Measurements from ENCODE around the gene FCHSD2. TPM values are rescaled to one million over a fixed set of nuclear protein-coding genes. Genes with fewer than 3 reads are reported as not detected.

The FCHSD2 gene
- total RNA-seq, 1 donor from 2014 or later: 32.7 TPM

- intact Hi-C loops (cut with micrococcal nuclease): no loop called here
- no peak for ATAC-seq
- DNase-seq: no peak
Observed at GRCh38 chr11:73156686-73157085, 14.6 kb upstream of the FCHSD2 start.

DNA sequence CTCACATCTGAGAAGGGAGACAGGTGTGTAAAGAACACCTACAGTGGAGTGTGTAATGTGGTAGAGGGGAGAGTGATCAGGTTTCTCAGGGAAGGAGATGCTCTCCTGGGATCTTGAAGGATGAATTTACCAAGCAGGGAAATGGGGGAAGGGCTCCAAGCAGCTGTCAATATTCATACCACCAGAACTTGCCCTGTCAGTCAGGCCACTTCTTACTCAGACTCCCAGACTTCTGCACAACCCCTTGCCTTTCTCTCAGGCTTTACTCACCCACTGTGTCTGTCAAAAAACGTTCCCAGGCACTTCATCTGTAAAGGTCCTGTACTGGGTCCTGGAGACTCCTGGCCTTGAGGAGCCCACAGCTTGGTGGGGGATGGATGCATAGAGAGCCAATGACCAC is 14.0 kb upstream of the FCHSD2 start:
- no peak for ATAC-seq
- no peak for DNase-seq
- intact Hi-C loops (cut with micrococcal nuclease): no loop called here

GRCh38 chr11:73155102-73155501 is 13.0 kb upstream of the FCHSD2 start:
- no peak for DNase-seq
- intact Hi-C loops (cut with micrococcal nuclease): no loop called here
- no peak for ATAC-seq

DNA sequence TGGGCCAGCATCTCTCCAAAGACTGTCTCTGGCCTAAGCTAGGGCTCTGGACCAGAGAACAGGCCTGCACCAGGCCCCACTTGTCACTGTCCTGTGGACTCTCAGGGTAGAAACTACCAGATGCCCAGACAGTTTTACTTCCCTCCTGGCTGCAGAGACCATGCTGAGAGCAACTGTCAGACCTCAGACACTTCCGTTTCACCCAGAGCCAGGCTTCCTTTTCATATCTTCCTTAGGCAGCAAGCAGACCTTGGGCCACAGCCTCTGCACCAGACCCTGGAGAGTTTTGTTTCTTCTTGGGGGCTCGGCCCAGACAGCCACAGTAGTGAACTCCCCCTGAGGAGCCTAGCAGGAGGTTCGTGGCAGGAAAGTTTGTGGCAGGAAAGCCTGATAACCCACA is 12.1 kb upstream of the FCHSD2 start:
- intact Hi-C loops (cut with micrococcal nuclease): no loop called here
- no peak for ATAC-seq
- DNase-seq: no peak

- intact Hi-C loops (cut with micrococcal nuclease): no loop called here
- peak; percentile 17 for ATAC-seq
- DNase-seq: no peak
Observed at GRCh38 chr11:73152861-73153483, 10.9 kb upstream of the FCHSD2 start.

DNA sequence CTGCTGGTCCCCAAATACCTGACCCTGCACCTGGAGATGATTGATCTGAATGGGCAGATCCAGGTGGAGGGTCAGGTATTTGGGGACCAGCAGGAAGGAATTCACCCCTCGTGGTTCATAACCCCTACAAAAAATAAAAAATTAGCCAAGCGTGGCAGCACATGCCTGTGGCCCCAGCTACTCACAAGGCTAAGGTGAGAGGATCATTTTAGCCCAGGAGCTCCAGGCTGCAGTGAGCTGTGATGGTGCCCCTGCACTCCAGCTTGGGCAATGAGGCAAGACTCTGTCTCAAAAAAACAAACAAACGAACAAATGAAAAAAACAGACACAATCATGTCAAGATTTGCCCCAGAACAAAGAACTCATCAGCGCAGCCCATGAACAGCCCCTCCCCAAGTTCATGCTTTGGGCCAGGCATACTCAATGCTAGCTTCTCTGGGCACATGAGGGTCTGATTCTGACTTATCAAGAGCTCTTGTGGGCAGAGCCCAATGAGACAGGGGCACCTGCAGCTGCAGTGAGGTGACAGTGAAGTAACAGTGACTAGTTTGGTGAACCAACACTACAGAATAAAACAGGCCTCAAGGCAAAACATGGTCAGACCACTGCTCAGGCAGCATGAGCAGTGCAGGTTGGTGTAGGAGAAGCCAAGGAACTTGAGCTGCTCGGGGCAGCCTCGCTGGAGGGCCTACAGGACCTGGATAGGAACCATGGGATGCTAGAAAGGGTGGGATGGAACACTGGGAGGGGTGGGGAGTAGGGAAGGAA is 10.2 kb upstream of the FCHSD2 start:
- DNase-seq: no peak
- intact Hi-C loops (cut with micrococcal nuclease): no loop called here
- no peak for ATAC-seq

GRCh38 chr11:73151416-73151815 is 9.3 kb upstream of the FCHSD2 start:
- intact Hi-C loops (cut with micrococcal nuclease): no loop called here
- no peak for DNase-seq
- no peak for ATAC-seq

DNA sequence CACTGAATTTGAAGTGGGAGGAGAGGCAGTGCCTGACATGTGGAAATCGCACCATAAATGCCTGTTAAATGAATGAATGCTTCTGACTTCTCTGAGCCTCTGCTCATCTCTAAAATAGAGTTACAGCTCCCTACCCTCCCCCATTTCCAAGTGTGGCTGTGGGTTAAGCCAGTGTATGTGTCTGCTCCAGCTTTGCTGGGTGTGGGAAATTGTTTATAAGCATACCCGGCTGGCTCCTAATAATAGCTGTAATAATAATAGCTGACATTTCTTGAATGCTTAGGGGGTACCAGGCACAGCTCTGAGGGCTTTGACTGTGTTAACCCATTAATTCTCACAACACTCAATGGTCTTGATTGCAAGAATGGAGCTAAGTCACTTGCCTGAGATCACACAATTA is 7.0 kb upstream of the FCHSD2 start:
- ATAC-seq: peak; percentile 65

GRCh38 chr11:73147771-73148681 is 5.9 kb upstream of the FCHSD2 start:
- DNase-seq: peak; percentile 89
- peak; percentile 87 for ATAC-seq
- intact Hi-C loops (cut with micrococcal nuclease): loop anchor here (10.0 kb wide), 1 partner anchor 313 kb away; no protein-coding TSS in a partner anchor

More for the DNA sequence above, 7.0 kb upstream of the FCHSD2 start:
- intact Hi-C loops (cut with micrococcal nuclease): loop anchor here (10.0 kb wide), 1 partner anchor 314 kb away; no protein-coding TSS in a partner anchor
- DNase-seq: no peak

GRCh38 chr11:73145986-73146575 is 4.0 kb upstream of the FCHSD2 start:
- DNase-seq (no peak), ATAC-seq (no peak)
- intact Hi-C loops (cut with micrococcal nuclease): loop anchor here (10.0 kb wide), 1 partner anchor 311 kb away; no protein-coding TSS in a partner anchor

DNA sequence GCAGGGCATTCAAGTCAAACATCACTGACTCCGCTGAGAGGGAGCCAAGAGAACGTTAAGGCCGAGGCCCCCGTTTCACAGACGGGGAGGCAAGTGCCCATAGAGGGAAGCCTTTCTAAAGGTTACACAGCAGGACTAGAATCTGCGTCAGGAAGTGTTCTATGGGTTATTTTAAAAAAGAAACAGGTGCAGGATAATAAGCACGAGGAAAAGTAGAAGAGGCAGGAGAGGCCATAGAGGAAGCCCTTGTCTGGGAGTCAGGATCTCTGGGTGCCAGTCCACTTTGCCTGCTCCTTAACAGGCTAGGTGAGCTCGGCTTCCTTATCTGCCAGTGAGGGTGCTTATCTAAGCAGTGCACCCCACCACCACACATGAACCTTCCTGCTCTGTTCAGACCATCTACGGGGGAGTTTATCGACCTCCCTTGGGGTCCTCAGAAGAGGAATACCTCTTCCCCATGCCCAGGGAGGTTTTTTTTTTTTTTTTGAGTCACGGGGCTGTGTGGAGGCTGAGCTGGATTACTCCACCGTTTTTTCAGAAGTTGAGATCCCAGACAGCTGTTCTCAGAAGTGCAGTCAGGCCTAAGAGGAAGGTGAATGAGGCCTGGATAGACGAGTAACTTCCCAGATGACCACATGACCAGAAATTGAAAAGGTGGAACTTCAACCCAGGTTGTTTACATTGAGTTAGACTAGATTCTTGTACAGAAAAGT is 1.2 kb upstream of the FCHSD2 start:
- intact Hi-C loops (cut with micrococcal nuclease): loop anchor here (10.0 kb wide), 1 partner anchor 308 kb away; no protein-coding TSS in a partner anchor
- ATAC-seq (no peak), DNase-seq (no peak)

DNA sequence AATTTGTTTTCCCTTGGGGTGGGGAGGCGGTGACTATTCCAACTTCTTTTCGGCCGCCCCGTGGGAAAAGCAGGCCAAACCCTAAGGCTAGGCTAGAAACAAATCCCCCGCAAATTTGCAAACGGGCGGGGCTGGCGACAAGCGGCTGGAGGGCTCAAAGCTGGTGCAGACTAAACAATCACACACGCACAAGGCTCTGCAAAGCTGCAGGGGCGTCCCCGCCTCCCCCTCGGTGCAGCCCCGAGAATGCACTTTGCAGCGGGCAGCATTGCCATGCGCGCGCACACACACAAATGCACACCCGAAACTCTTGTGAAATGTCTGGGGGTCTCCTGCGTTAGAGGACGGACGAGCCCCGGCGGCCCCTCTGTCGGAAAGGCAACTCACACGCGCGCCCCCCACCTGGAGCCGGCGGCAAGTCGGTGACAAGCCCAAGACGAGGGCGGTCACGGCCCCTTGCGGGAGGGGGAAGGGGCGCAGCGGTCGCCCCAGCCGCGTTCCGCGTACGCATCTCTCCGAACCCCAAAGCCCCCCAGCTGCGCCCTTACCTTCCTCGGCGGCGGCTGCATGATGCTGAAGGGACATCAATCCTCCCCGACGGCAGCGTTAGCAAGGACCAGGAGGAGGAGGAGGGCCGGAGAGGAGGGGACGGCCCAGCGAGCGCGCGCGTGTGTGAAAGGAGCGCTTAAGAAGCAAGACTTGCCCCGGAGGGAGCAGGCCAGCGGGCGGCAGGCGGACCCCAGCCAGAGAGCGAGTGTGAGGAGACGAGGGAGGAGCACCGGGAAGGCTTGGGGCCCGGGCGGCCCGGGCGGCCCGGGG is 600 bp downstream of the FCHSD2 start:
- DNase-seq: peak; percentile 88
- intact Hi-C loops (cut with micrococcal nuclease): loop anchor here (10.0 kb wide), 1 partner anchor 307 kb away; no protein-coding TSS in a partner anchor
- ATAC-seq: peak; percentile 58

GRCh38 chr11:73141031-73141308 is 1.1 kb downstream of the FCHSD2 start:
- intact Hi-C loops (cut with micrococcal nuclease): loop anchor here (10.0 kb wide), 1 partner anchor 306 kb away; no protein-coding TSS in a partner anchor
- ATAC-seq (peak; percentile 2), DNase-seq (peak; percentile 54)

GRCh38 chr11:73140213-73141030 is 1.7 kb downstream of the FCHSD2 start:
- DNase-seq (peak; percentile 60), ATAC-seq (peak; percentile 3)
- intact Hi-C loops (cut with micrococcal nuclease): loop anchor here (10.0 kb wide), 1 partner anchor 306 kb away; no protein-coding TSS in a partner anchor

- intact Hi-C loops (cut with micrococcal nuclease): loop anchor here (10.0 kb wide), 1 partner anchor 305 kb away; no protein-coding TSS in a partner anchor
- DNase-seq: no peak
- no peak for ATAC-seq
Observed at GRCh38 chr11:73139476-73140198, 2.5 kb downstream of the FCHSD2 start.

GRCh38 chr11:73137944-73138274 is 4.2 kb downstream of the FCHSD2 start:
- intact Hi-C loops (cut with micrococcal nuclease): no loop called here
- ATAC-seq (no peak), DNase-seq (no peak)
